Kidney glomerular epithelial cell (primary cell): Measurements from ENCODE around the gene VMP1.
"Not testable (repeated sequence)": the region's sequence is repeated elsewhere in the genome, so short reads cannot be mapped to it uniquely, and the experiment has no call there.

ENCODE experiments used
- DNase-seq: peaks from one replicate; lab custom pipeline; 2025; lab: John Stamatoyannopoulos, UW

Gene VMP1

GRCh38 chr17:59870482-59870881 lies 163.0 kb downstream of the VMP1 start:
- no peak for DNase-seq

GRCh38 chr17:59872351-59872750 lies 164.9 kb downstream of the VMP1 start:
- no peak for DNase-seq

DNA sequence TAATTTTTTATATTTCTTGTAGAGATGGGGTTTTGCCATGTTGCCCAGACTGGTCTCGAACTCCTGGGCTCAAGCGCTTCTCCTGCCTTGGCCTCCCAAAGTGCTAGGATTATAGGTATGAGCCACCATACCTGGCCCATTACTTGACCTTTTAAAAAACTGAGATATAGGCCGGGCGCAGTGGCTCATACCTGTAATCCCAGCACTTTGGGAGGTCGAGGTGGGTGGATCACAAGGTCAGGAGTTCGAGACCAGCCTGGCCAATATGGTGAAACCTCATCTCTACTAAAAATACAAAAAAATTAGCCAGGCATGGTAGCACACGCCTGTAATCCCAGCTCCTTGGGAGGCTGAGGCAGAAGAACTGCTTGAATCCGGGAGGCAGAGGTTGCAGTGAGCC lies 166.0 kb downstream of the VMP1 start:
- not testable (repeated sequence) for DNase-seq

- no peak for DNase-seq
These were observed 166.9 kb downstream of the VMP1 start for GRCh38 chr17:59874376-59874775.

DNA sequence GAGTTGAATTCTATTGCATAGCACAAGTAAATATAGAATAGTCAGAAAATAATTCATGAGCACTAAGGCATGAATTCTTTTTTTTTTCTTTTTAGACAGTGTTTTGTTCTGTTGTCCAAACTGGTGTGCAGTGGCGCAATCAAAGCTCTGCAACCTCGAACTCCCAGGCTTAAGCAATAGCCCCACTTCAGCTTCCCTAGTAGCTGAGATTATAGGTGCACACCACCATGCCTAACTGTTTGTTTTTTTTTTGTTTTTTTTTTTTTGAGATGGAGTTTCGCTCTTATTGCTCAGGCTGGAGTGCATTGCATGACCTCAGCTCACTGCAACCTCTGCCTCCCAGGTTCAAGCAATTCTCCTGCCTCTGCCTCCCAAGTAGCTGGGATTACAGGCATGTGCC lies 168.7 kb downstream of the VMP1 start:
- no peak for DNase-seq

- no peak for DNase-seq
These were observed 170.5 kb downstream of the VMP1 start for GRCh38 chr17:59877965-59878364.

GRCh38 chr17:59878624-59879023 lies 171.2 kb downstream of the VMP1 start:
- DNase-seq, result no peak

DNA sequence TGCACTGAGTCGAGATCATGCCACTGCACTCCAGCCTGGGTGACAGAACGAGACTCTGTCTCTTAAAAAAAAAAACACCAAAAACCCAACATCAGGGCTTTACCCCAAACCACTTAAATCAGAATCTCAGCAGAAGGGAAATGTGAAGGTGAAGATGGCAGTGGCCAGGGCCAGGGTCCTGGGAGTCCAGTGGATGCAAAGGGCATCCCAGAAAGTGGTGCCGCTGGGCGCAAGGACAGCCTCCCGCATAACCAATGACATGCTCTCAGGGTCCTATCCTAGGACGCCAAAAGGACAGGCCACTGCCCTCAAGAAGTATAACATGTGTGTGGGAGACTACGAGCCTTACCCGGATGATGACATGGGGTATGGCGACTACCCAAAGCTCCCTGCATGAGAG lies 177.4 kb downstream of the VMP1 start:
- no peak for DNase-seq

DNA sequence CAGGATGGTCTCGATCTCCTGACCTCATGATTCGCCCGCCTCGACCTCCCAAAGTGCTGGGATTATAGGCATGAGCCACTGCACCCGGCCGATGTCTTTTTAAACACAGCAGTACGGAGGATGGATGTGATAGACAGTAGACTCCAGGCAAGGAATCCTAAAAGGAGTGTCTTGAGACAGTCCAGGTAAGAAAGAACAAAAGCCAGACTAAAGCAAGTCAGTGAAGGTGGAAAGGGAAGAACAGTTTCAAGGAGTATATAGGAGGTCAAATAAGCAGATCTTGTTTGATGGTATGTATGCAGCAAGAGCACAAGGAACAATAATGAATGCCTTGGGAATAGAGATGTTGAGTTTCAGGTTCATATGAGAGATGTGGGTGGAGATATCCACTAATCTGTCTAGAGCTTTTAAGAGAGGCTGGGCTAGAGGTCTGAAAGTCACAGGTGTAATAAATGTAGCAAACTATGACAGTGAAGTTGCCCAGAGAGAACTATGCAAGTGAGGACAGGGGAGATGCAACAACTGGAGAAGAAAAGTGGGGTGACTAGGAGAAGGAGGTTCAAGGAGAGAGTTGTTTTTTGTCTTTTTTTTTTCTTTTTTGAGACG lies 180.8 kb downstream of the VMP1 start:
- no peak for DNase-seq

GRCh38 chr17:59890720-59891119 lies 183.3 kb downstream of the VMP1 start:
- peak; percentile 2 for DNase-seq
